ENCODE data around the gene CAPN9. TPM values are rescaled to one million over a fixed set of nuclear protein-coding genes. Genes with fewer than 3 reads are reported as not detected.

The CAPN9 gene
- total RNA-seq, 1 donor from 2014 or later: 0.19 TPM

GRCh38 chr1:230743899-230744298 lies 3.3 kb upstream of the CAPN9 start:
- no peaks in the 10 kb centered on the region for H3K36me3 Mint-ChIP-seq
- no peaks in the 10 kb centered on the region for H3K36me3 ChIP-seq
- H3K27me3 Mint-ChIP-seq (ENCODE audit: insufficient read depth, low read depth): peaks cover 4% of the 10 kb centered on the region
- H2AFZ ChIP-seq (replicated peaks): no peak overlapping the region
- H3K4me1 Mint-ChIP-seq: peaks cover 23% of the 10 kb centered on the region
- no peak overlapping the region for H3K27ac ChIP-seq
- no peak overlapping the region for H3K4me3 Mint-ChIP-seq
- no peak for TF ChIP-seq EZH2phosphoT487 (IDR thresholded peaks at IDR 0.05)
- no peak for TF ChIP-seq EZH2 (IDR thresholded peaks at IDR 0.05)
- TF ChIP-seq CTCF (IDR thresholded peaks at IDR 0.05): no peak
- no peaks in the 10 kb centered on the region for H3K27me3 ChIP-seq
- H3K9me3 Mint-ChIP-seq: no peaks in the 10 kb centered on the region
- peak overlapping the region; percentile 74 for H3K27ac Mint-ChIP-seq
- no peaks in the 10 kb centered on the region for H3F3A ChIP-seq (ENCODE audit: low read depth)
- no peaks in the 10 kb centered on the region for H3K4me1 ChIP-seq
- no peaks in the 10 kb centered on the region for H3K79me2 ChIP-seq (ENCODE audit: low read depth)
- DNase-seq (ENCODE audit: low spot score): no peak
- H3K4me3 ChIP-seq: no peak overlapping the region
- no peak overlapping the region for H3K4me2 ChIP-seq
- H4K20me1 ChIP-seq (ENCODE audit: low read depth): no peaks in the 10 kb centered on the region
- H3K9me3 ChIP-seq (ENCODE audit: low read depth): no peaks in the 10 kb centered on the region
- no peak overlapping the region for H3K9ac ChIP-seq

- no peak overlapping the region for H3K4me2 ChIP-seq
- H3K27me3 ChIP-seq: no peaks in the 10 kb centered on the region
- no peak overlapping the region for H3K27ac Mint-ChIP-seq
- peak overlapping the region; percentile 84 for H2AFZ ChIP-seq (replicated peaks)
- peaks cover 28% of the 10 kb centered on the region for H3K4me1 Mint-ChIP-seq
- H4K20me1 ChIP-seq (ENCODE audit: low read depth): no peaks in the 10 kb centered on the region
- no peak for DNase-seq (ENCODE audit: low spot score)
- no peak overlapping the region for H3K9ac ChIP-seq
- H3K9me3 ChIP-seq (ENCODE audit: low read depth): no peaks in the 10 kb centered on the region
- H3K27me3 Mint-ChIP-seq (ENCODE audit: insufficient read depth, low read depth): no peaks in the 10 kb centered on the region
- H3K36me3 Mint-ChIP-seq: no peaks in the 10 kb centered on the region
- no peak overlapping the region for H3K27ac ChIP-seq
- no peaks in the 10 kb centered on the region for H3K79me2 ChIP-seq (ENCODE audit: low read depth)
- H3F3A ChIP-seq (ENCODE audit: low read depth): no peaks in the 10 kb centered on the region
- TF ChIP-seq EZH2 (IDR thresholded peaks at IDR 0.05) (no peak), CTCF (IDR thresholded peaks at IDR 0.05) (no peak), EZH2phosphoT487 (IDR thresholded peaks at IDR 0.05) (no peak)
- H3K36me3 ChIP-seq: no peaks in the 10 kb centered on the region
- H3K4me1 ChIP-seq: peaks cover 2% of the 10 kb centered on the region
- H3K4me3 Mint-ChIP-seq: no peak overlapping the region
- no peak overlapping the region for H3K4me3 ChIP-seq
- no peaks in the 10 kb centered on the region for H3K9me3 Mint-ChIP-seq
These were observed 2.8 kb upstream of the CAPN9 start for GRCh38 chr1:230744382-230744781.

GRCh38 chr1:230745071-230745470 lies 2.1 kb upstream of the CAPN9 start:
- Mint-ChIP-seq H3K9me3 (no peaks in the 10 kb centered on the region), H3K27me3 (ENCODE audit: insufficient read depth, low read depth) (peaks cover 3% of the 10 kb centered on the region), H3K4me3 (no peak overlapping the region), H3K36me3 (no peaks in the 10 kb centered on the region), H3K27ac (peak overlapping the region; percentile 21), H3K4me1 (peaks cover 35% of the 10 kb centered on the region)
- H3K79me2 ChIP-seq (ENCODE audit: low read depth): no peaks in the 10 kb centered on the region
- H3K27ac ChIP-seq: no peak overlapping the region
- H4K20me1 ChIP-seq (ENCODE audit: low read depth): no peaks in the 10 kb centered on the region
- no peak for DNase-seq (ENCODE audit: low spot score)
- H3K36me3 ChIP-seq: no peaks in the 10 kb centered on the region
- peak overlapping the region; percentile 84 for H2AFZ ChIP-seq (replicated peaks)
- no peak overlapping the region for H3K4me2 ChIP-seq
- no peak overlapping the region for H3K9ac ChIP-seq
- no peaks in the 10 kb centered on the region for H3K27me3 ChIP-seq
- H3K4me1 ChIP-seq: peaks cover 5% of the 10 kb centered on the region
- H3K9me3 ChIP-seq (ENCODE audit: low read depth): no peaks in the 10 kb centered on the region
- H3F3A ChIP-seq (ENCODE audit: low read depth): no peaks in the 10 kb centered on the region
- TF ChIP-seq EZH2 (IDR thresholded peaks at IDR 0.05): no peak
- TF ChIP-seq CTCF (IDR thresholded peaks at IDR 0.05): no peak
- no peak for TF ChIP-seq EZH2phosphoT487 (IDR thresholded peaks at IDR 0.05)
- no peak overlapping the region for H3K4me3 ChIP-seq

Measured in neural progenitor cell (in vitro differentiated cells).